ENCODE measurements around the gene MBOAT2.
"Not testable (repeated sequence)": the region's sequence is repeated elsewhere in the genome, so short reads cannot be mapped to it uniquely, and the experiment has no call there.

Gene MBOAT2

DNA sequence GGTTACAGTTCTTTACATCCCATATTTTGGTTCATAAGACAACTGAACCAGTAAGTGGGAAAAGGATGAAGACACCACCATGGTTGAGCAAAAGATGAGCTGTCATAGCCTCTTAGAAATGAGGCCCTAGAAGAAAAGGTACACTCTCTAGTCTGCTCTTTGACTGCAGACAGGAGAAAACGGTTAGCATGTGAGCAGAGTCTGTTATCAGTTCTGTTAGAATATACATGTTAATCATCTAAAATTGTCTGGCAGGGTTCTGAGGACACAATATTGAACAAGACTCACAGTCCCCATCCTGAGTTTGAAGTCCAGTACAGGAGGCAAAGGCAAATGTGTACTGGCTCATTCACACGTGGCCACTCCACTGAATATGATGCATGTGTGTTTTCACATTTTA, 78.1 kb downstream of the MBOAT2 start:
- TF ChIP-seq, protein P1, sequence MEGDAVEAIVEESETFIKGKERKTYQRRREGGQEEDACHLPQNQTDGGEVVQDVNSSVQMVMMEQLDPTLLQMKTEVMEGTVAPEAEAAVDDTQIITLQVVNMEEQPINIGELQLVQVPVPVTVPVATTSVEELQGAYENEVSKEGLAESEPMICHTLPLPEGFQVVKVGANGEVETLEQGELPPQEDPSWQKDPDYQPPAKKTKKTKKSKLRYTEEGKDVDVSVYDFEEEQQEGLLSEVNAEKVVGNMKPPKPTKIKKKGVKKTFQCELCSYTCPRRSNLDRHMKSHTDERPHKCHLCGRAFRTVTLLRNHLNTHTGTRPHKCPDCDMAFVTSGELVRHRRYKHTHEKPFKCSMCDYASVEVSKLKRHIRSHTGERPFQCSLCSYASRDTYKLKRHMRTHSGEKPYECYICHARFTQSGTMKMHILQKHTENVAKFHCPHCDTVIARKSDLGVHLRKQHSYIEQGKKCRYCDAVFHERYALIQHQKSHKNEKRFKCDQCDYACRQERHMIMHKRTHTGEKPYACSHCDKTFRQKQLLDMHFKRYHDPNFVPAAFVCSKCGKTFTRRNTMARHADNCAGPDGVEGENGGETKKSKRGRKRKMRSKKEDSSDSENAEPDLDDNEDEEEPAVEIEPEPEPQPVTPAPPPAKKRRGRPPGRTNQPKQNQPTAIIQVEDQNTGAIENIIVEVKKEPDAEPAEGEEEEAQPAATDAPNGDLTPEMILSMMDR (IDR thresholded peaks at IDR 0.05; ENCODE audit: control extremely low read depth, extremely low read depth, low read depth, missing control alignments) = no peak
- POLR2A ChIA-PET = no interaction called here
- CTCF ChIA-PET = no interaction called here
- no peak for DNase-seq (ENCODE audit: extremely low spot score)

DNA sequence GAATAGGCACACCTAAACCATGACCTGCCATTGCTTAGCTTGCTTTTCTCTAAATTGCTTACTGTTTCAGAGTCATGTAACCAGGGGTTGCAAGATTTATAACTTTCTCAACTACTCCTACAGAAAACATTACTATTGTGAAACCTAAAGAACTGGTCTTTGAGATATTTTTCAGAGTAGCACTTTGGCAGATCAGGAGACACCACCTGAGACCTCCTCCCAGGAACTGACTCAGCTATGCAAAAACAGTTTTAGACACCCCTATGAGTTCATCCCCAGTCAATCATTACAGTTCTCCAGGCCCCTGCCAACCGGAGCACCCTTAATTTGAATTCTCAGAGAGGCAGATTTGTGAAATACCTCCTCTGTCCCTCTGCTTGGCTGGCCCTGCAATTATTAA, 80.3 kb downstream of the MBOAT2 start:
- CTCF ChIA-PET = interaction anchor here (1.2 to 1.4 kb wide), 2 partner anchors 30 to 37 kb away, joined by 3 to 4 read pairs; no protein-coding TSS in a partner anchor
- TF ChIP-seq, protein P1 (IDR thresholded peaks at IDR 0.05; ENCODE audit: control extremely low read depth, extremely low read depth, low read depth, missing control alignments) = no peak

DNA sequence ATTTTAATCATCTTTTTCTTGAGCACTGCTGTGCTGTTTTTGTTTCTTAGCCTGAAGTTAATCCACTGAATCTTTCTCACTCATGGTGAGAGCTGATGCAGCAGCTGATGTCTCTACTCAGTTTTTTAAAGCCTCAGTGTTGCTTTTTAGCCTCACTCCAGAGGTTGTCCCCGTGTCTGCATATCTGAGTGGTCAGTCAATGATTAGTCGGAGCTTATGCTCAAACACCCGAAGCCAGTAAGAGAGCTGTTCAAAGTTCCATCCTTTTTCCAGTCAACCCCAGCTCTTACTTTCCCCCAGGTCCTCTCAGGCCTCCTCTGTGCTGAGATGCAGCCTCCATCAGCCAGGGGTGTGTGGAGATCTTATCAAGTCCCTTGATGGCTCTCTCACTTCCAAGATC, 81.1 kb downstream of the MBOAT2 start:
- TF ChIP-seq, protein P1 (IDR thresholded peaks at IDR 0.05; ENCODE audit: control extremely low read depth, extremely low read depth, low read depth, missing control alignments) = no peak
- POLR2A ChIA-PET = no interaction called here
- no peak for DNase-seq (ENCODE audit: extremely low spot score)
- CTCF ChIA-PET = interaction anchor here (1.2 to 1.4 kb wide), 2 partner anchors 31 to 38 kb away, joined by 3 to 4 read pairs; no protein-coding TSS in a partner anchor

More for the DNA sequence above, 80.3 kb downstream of the MBOAT2 start:
- POLR2A ChIA-PET = no interaction called here
- DNase-seq (ENCODE audit: extremely low spot score) = no peak

DNA sequence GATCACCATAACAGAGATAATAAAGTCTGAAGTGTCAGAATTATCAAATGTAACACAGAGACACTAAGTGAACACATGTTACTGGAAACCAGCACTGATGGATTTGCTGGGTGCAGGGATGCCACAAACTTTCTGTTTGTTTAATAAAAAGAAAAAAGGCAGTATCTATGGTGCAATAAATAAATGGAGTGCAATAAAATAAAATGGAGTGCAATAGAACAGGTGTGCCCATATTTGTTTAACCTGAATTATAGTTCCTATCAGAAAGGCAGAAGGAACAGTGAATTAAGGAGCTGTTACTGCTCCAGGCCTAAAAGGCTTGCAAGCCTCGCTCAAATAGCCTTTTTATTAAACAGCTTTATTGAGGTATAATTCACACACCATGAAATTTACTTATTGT, 85.1 kb downstream of the MBOAT2 start:
- POLR2A ChIA-PET = no interaction called here
- DNase-seq (ENCODE audit: extremely low spot score) = no peak
- CTCF ChIA-PET = no interaction called here

GRCh38 chr2:8915941-8916340, 87.5 kb downstream of the MBOAT2 start:
- POLR2A ChIA-PET = no interaction called here
- TF ChIP-seq, protein P1 (IDR thresholded peaks at IDR 0.05; ENCODE audit: control extremely low read depth, extremely low read depth, low read depth, missing control alignments) = no peak
- no peak for DNase-seq (ENCODE audit: extremely low spot score)
- CTCF ChIA-PET = no interaction called here

More for the DNA sequence above, 85.1 kb downstream of the MBOAT2 start:
- TF ChIP-seq, protein P1 (IDR thresholded peaks at IDR 0.05; ENCODE audit: control extremely low read depth, extremely low read depth, low read depth, missing control alignments) = no peak

GRCh38 chr2:8913767-8914166, 89.7 kb downstream of the MBOAT2 start:
- DNase-seq (ENCODE audit: extremely low spot score); POLR2A ChIA-PET; CTCF ChIA-PET: not testable (repeated sequence)

DNA sequence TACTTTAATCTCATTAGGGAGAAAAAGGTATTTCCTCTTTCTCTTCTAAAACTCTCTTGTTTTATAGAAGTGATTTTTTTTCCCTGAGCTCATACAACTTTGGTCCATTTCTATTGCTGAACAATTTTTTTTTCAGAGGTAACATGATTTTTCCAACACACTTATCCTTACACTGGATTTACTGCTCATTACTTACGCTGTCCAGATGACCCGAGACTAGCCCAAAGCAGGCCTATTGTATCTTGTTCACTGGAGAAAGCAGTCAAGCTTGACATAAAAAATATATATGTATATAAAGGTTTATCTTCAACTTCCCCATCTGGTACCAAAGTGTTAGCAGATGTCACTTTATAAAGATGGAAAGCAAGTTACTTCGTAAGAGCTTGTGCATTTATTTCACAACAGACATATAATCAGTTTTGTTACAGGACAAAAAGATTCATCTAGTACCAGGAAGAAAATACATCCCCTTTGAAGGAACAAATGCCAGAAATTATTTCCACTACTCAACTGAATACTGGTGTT, 95.7 kb downstream of the MBOAT2 start:
- ChIA-PET CTCF (interaction anchor here (1.0 to 1.8 kb wide), 2 partner anchors 16 to 19 kb away, joined by 3 to 5 read pairs; no protein-coding TSS in a partner anchor), POLR2A (no interaction called here)
- DNase-seq (ENCODE audit: extremely low spot score) = no peak
- TF ChIP-seq, protein P1 (IDR thresholded peaks at IDR 0.05; ENCODE audit: control extremely low read depth, extremely low read depth, low read depth, missing control alignments) = no peak

- POLR2A ChIA-PET; DNase-seq (ENCODE audit: extremely low spot score): not testable (repeated sequence)
- CTCF ChIA-PET = interaction anchor here (0.8 kb wide), 1 partner anchor 18 kb away, joined by 3 read pairs; no protein-coding TSS in a partner anchor
Observed at GRCh38 chr2:8903924-8904323, 99.6 kb downstream of the MBOAT2 start.

GRCh38 chr2:8902757-8903156, 100.7 kb downstream of the MBOAT2 start:
- POLR2A ChIA-PET; DNase-seq (ENCODE audit: extremely low spot score): not testable (repeated sequence)
- CTCF ChIA-PET = interaction anchor here (1.3 kb wide), 1 partner anchor 11 kb away, joined by 3 read pairs; no protein-coding TSS in a partner anchor

DNA sequence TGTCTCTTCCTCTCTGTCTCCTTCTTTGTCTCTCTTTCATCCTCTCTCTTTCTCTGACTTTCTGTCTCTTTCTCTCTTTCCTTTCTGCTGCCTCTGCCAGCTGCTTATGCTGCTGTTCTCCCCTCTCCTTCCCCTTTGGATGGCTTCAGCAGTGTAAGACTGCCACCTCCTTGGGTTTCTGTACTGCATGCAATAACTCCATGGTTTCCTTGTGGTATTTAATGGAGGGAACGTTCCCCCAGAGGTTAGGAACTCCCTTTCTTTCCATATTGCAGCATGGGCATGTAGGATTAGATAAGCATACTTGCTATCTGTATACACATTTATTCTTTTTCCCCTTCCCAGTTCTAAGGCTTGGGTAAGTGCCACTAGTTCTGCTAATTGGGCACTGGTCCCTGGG, 106.3 kb downstream of the MBOAT2 start:
- CTCF ChIA-PET; POLR2A ChIA-PET; DNase-seq (ENCODE audit: extremely low spot score): not testable (repeated sequence)

GRCh38 chr2:8896671-8897070, 106.8 kb downstream of the MBOAT2 start:
- CTCF ChIA-PET; POLR2A ChIA-PET; DNase-seq (ENCODE audit: extremely low spot score): not testable (repeated sequence)

Measured in GM10248 (cell line).